Measurements from ENCODE around the gene HDAC7. TPM values are rescaled to one million over a fixed set of nuclear protein-coding genes. Genes with fewer than 3 reads are reported as not detected.

HDAC7 gene
- 10 to 100 TPM; 60.6 to 70.3 (median 67.9) TPM for polyA plus RNA-seq (ENCODE audit: insufficient read length in 3 of 3)

GRCh38 chr12:47819896-47820630, at the start of gene HDAC7:
TSS of gene HDAC7 (minus strand) at chr12:47819903. CDS start at chr12:47819785, 118 bp downstream.
- peak in 2 of 3 donors; percentile 37 to 57 for DNase-seq (ENCODE audit: low read depth in 3 of 3, low spot score in 2 of 3)

DNA sequence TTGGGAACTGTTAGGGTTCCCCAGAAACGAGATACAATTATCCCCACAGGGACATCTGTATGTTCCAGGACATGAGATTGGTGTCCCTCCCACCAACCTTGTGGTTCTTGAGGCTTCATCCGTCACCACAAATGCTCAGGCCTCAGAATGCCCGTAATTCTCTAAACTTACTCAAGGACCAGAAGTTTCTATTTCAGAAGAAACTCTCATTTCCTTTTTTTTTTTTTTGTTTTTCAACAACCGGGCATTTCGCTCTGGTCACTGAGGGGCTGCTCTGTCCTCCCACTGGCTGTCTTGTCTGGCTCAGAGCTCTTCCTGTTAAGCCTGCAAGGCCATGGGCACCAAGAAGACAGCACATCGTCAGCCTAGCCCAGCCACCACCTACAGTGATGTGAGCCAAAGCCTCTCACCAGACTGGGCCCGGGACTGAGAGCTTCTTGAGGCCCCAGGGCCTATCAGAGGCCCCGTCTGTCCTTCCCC, 48.9 kb upstream of the HDAC7 start:
- no peak for DNase-seq (ENCODE audit: low read depth in 3 of 3, low spot score in 2 of 3)

GRCh38 chr12:47868041-47868440, 48.3 kb upstream of the HDAC7 start:
- no peak for DNase-seq (ENCODE audit: low read depth in 3 of 3, low spot score in 2 of 3)

DNA sequence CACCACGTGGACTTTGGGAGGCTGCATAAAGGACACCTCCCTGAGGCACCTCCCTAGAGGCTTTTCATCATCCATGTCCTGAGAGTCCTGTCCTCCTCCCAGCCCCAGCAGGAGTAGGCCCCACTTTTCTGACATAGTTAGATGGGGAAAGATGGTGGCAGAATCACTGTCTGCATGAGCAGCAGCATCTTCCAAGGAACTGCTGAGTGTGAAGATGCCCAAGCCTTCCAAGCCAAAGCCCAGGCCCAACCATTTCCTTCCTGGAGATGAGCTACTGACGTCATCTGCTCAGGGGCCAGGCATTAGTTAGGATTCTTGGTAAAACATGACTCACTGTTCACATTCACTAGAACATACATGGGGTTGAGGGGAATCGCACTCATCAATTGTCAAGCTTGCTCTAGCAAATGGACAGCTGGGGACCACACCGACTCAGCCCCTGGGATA, 47.8 kb upstream of the HDAC7 start:
- DNase-seq (ENCODE audit: low read depth in 3 of 3, low spot score in 2 of 3), result no peak

GRCh38 chr12:47864646-47865235, 45.0 kb upstream of the HDAC7 start:
- no peak for DNase-seq (ENCODE audit: low read depth in 3 of 3, low spot score in 2 of 3)

DNA sequence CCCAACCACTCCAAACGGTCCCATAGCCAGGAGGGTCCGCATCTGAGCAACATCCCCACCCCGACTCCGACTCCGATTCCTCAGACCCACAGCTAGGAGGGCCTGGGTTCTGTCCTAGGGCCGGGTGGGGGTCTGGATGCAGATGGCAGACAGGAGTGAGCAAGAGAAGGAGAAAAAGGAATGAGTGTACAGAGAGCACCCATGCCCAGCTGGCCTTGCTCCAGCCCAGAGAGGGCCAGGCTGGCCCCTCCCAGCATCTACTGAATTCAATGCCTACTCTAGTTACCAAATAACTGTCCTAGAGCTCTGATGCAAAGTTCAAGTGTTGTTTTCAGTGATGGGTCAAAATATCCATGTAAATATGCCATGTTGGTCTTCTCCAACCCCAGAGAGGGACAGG, 44.3 kb upstream of the HDAC7 start:
- DNase-seq (ENCODE audit: low read depth in 3 of 3, low spot score in 2 of 3), result no peak

- no peak for DNase-seq (ENCODE audit: low read depth in 3 of 3, low spot score in 2 of 3)
Measured at GRCh38 chr12:47863467-47863866, 43.8 kb upstream of the HDAC7 start.

DNA sequence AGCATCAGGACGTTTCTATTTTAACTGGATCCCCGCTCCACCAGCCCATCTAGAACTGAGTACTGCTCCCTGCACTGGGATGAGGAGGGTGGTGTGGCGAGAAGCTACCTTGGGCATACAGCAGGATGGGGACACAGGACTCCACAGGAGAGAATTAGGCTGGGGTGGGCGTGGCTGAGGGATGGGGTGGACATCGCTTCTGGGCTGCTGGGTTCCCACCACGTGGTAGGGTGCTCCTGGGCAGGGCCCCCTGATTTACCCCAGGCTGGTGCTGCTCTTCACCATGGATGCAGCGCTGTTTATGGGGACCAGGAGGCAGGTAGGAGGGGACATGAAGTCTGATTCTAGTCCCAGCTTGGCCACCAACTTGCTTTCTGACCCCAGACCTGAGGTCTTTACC, 43.2 kb upstream of the HDAC7 start:
- no peak for DNase-seq (ENCODE audit: low read depth in 3 of 3, low spot score in 2 of 3)

DNA sequence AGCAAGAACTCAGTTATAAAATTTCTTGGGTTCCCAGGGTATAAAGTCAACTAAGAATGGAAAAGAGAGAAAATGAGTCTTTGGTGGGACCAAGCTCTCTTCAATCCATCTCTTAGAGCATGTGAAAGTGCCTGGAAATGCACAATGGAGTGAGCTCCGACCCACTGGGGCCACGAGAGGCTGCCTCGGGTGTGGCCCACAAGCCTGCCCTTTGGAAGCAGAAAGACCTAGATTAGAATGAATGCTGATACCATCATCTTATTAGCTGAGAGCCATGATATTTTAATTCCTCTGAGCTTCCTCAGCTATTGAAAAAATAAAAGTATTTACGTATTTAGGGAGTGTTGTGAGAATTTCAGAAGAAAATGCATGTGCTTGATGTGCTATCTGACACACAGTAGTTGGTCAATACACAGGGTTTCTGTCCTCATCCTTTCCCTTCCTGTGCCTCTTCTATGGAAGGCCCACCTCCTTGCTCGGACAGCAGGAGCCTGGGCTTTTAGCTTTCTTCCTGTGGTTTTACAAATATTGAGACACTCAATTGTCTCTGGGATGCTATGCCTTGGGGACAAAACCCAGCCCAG, 42.6 kb upstream of the HDAC7 start:
- DNase-seq (ENCODE audit: low read depth in 3 of 3, low spot score in 2 of 3), result no peak

DNA sequence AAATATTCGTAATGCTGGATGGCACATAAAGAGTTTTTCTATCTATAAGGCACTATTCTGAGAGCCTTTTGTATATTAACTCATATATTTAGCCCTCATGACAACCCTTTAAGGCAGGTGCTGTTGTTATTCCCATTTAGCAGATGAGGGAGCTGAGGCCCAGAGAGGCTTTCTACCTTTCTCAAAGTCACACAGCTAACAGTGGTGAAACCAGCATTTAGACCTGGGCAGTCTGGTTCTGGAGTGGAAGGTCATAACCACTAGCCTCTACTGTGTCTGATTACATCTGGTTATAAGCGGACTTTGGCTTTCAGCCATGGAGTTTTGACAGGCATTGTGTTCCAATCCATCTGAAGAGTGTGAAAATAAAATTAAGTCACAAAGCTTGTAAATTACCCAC, 41.2 kb upstream of the HDAC7 start:
- no peak for DNase-seq (ENCODE audit: low read depth in 3 of 3, low spot score in 2 of 3)

DNA sequence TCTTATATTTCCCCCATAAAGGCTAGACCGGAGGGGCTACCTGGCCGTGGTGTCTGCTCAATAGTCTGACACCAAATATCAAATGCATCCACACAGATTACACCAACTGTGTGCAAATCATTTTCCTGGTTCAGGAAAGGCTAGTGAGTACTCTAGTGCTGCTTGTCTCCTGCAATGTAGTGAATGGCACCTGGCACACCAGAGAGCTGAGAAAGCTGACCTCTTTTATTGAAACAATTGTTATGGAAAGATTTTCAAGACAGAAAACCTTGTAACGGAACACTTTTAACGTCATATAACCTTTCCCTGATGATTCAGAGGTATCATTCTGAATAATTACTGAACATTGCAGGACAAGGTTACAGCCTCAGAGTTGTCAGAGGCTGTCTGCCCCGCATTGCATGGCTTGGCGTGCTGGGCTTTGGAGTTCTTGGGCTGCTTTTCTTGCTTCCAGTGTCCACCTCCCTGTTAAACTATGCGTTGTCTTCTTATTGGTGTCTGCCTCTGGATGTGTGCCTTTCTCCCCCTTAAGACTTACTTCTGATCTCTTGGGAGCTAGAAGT, 40.7 kb upstream of the HDAC7 start:
- no peak for DNase-seq (ENCODE audit: low read depth in 3 of 3, low spot score in 2 of 3)

- no peak for DNase-seq (ENCODE audit: low read depth in 3 of 3, low spot score in 2 of 3)
Measured at GRCh38 chr12:47858511-47859266, 39.0 kb upstream of the HDAC7 start.

GRCh38 chr12:47856721-47857575, 37.2 kb upstream of the HDAC7 start:
- no peak for DNase-seq (ENCODE audit: low read depth in 3 of 3, low spot score in 2 of 3)

DNA sequence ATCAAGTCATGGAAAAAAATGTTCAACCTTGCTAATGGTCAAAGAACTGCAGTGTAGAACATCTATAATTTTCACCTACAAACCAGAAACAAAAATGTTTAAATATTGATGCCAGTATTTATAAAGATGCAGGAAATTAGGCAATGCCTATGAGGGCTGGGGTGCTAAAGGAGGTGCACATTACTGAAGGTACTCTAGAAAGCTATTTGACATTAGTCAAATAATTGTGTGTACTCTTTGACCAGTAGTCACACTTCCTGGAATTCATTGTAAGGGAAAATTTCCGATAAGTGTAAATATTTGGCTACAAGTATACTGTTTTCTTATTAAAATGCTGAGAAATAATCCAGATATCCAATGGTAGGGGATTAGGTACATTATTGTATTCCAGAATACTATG, 36.4 kb upstream of the HDAC7 start:
- no peak for DNase-seq (ENCODE audit: low read depth in 3 of 3, low spot score in 2 of 3)

- DNase-seq (ENCODE audit: low read depth in 3 of 3, low spot score in 2 of 3), result no peak
Measured at GRCh38 chr12:47855502-47855901, 35.8 kb upstream of the HDAC7 start.

GRCh38 chr12:47854531-47854930, 34.8 kb upstream of the HDAC7 start:
- no peak for DNase-seq (ENCODE audit: low read depth in 3 of 3, low spot score in 2 of 3)

DNA sequence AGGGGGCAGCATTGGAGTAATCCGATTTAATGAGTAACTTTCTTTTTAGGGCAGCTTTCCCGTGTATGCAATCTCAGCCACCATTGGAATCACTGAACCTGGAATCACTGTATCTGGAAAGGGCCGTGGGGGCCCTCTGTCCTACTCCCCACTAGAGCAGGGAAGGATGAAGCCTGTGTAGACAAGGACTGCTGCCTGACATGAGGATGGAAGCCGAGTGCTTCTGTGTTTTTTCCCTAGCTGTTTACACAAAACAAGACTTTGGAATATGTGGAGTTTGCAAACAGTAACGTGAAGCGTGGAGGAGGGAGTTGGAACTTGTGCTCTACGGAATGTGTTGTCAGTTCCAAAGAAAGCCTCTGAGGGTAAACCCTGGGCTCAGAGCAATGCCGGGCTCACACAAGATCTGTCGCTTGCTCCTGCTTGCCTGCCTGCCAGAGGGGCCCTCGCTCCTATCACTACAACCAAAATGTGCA, 32.4 kb upstream of the HDAC7 start:
- no peak for DNase-seq (ENCODE audit: low read depth in 3 of 3, low spot score in 2 of 3)

GRCh38 chr12:47851303-47851952, 31.7 kb upstream of the HDAC7 start:
- no peak for DNase-seq (ENCODE audit: low read depth in 3 of 3, low spot score in 2 of 3)
